Activated CD4-positive, alpha-beta T cell treated with anti-CD3 and anti-CD28 coated beads, Interleukin-2, amount 50 U/mL, for 24 hours (primary cell): ENCODE data around the gene AP1M1.

Source experiments
- DNase-seq, 2 donors: peaks; one replicate each; pipeline ENCODE4 v3.0.0-alpha.2; 2020; ENCODE audit warnings: low read depth in 1 of 2, low spot score in 1 of 2

The AP1M1 gene

GRCh38 chr19:16229322-16229641, 31.6 kb downstream of the AP1M1 start:
- DNase-seq = no peak

DNA sequence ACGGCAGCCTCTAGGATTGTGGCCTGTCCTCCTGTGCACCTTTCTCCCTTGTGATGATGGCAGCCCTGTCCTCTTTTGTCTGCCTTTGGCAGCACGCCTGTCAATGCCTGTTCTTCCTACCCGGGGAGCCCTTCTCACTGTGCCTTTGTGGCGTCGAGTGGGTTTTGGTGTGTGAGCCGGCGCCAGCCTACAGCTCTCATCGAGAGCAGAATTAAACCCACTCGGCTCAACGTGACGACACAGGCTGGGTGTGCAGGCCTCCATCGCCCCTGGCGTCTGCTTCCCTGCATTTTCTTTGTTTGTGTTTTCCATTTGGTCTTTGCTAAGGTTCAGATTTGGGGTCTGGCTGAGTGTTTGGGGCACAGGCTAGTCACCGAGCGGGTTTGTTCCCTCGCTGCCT, 34.4 kb downstream of the AP1M1 start:
- no peak for DNase-seq

DNA sequence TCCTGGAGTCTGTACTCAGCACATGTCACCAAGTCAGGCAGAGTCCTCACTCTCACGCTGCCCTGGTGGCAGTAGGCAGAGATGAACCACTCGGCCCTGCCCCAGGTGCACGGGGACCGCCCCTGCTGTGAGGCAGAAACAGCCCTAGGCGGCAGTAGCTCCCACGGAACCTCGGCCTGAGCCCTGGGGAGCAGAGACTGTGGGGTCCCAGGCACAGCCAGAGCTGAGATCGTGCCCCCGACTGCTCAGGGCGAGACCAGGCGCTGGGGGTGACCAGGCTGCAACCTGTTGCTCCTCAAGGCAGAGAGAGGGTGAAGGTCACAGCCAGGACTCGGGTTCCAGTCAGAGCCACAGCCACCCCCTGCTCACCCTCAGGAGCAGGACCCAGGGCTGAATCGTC, 34.9 kb downstream of the AP1M1 start:
- no peak for DNase-seq

GRCh38 chr19:16233081-16233776, 35.5 kb downstream of the AP1M1 start:
- DNase-seq = no peak

DNA sequence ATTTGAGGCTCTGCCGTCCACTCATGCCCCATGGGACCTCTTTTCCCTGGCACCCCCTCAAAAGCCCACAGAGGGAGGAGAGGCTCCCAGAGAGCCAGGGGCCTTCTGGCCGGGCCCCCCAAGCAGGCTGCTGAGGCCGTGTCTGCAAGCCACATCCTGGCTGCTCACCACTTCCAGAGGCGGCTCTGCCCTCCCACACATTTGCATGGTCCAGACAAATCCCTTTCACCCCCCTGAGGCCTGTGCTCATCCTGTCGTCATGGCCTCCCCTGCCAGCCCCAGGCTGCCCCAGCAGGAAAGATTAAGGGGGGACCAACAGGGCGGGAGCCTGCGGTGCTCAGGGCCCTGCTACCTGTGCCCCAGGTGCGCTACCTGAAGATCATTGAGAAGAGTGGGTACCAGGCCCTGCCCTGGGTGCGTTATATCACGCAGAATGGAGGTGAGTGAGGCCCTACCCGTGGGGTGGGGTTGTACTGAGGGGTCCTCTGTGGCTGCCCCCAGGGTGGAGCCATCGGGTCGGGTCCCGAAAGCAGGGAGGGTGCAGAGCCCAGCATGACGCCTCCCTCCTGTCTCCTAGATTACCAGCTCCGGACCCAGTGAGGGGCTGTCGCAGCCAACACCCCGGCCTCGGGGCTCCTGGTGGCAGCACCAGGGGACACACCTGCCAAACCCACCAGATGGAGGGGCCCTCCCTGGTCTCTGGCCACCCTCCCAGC, 36.3 kb downstream of the AP1M1 start:
- no peak for DNase-seq

GRCh38 chr19:16234552-16235445, 37.1 kb downstream of the AP1M1 start:
- DNase-seq = no peak

GRCh38 chr19:16235811-16236652, 38.3 kb downstream of the AP1M1 start:
- no peak for DNase-seq

- DNase-seq = no peak
These were observed 46.4 kb downstream of the AP1M1 start for GRCh38 chr19:16244091-16244490.

DNA sequence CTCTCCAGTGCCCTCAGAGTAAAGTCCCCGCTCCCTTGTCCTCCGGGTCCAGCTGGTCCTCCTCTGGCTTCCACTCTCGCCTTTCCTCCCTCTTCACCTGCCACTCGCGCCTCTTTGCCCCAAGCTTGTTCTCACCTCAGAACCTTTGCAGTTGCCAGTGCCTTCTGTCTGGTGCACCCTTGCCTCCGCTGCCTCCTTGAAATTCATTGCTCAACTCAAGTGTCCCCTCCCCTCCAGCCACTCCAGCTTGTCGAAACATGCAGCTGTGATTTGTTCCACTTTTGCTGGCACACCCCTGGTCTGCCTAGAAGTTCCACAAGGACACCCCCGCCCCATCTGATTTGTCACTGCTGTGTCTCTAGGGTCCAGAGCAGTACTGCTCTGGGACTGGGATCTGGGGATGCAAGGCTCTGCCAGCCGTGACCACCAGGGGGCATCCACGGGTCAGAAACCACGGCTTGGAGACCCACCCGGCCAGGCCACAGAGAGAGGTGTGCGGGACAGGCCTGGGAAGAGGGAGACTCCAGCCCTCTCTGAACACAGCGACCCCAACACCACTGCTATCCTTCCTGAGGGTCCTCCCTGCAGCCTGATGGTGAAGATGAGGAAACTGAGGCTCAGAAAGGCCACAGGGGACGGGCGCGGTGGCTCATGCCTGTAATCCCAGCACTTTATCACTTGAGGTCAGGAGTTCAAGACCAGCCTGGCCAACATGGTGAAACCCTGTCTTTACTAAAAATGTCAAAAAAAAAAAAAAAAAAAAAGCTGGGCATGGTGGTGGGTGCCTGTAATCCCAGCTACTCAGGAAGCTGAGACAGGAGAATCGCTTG, 49.9 kb downstream of the AP1M1 start:
- peak; percentile 78 to 83 for DNase-seq

GRCh38 chr19:16248380-16249023, 50.8 kb downstream of the AP1M1 start:
- DNase-seq = no peak

DNA sequence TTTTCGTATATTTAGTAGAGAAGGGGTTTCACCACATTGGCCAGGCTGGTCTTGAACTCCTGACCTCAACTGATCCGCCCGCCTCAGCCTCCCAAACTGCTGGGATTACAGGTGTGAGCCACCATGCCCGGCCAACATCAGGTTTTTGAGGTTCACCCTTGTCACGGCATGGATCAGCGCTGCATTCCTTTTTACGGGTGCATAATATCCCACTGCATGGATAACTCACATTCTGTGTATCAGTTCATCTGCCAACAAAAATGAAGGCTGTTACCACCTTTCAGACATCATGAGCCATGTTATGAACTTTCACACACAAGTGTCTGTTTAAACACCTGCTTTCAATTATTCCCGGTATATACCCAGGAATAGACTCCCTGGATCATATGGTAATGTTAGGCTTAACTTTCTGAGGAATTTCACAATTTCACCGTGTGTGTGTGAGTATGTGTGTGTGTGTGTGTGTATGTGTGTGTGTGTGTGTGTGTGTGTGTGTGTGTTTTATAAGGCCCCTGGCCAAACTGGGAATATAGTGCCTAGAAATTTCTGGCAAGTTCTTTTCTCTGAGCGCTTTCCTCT, 52.2 kb downstream of the AP1M1 start:
- DNase-seq = no peak

DNA sequence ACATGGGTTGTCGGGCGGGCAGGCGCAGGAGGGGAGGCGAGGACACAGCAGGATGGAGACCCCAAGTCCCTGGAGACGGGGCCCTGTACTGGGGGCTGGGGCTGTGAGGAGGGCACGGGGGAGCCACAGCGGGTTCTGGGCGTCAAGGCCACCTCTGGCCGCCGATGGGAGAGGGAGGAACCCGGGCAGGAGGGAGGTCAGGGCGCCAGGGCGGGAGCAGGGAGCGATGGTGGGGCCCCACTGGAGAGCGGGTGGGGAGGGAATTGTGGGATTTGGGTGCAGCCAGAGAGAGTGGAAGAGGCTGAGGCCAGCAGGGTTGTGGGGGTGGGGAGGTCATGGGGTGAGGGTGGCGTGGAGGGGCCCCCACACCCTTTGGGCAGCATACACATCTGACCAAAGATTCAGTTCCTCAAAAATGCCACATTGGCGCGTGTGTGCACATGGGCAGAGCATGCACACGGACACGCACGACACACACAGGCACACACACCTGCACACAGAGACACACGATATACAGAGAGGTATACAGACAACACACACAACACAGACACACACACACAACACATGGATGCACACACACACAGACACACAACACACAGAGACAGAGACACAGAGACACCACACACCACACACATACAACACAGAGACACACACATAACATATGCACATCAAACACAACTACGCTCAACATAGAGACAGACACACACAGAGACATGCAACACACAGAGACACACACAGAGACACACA, 54.9 kb downstream of the AP1M1 start:
- no peak for DNase-seq

DNA sequence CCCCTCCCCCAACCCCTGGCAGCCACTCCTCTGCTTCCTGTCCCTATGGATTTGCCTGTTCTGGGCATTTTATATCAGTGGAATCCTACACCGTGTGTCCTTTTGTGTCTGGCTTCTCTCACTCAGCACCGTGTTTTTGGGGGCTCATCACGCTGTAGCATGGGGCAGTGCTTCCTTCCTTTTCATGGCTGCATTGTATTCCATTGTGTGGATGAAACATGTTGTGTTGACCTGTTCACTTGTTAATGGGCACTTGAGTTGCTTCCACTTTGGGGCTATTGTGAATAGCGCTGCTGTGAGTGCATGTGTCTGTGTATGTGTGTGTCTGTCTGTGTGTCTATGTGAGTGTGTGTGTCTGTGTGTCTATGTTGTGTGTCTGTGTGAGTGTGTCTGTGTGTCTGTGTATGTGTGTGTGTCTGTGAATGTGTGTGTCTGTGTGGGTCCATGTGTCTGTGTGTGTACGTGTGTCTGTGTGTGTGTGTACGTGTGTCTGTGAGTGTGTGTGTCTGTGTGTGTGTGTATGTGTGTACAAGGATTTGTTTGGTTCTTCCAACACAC, 57.2 kb downstream of the AP1M1 start:
- DNase-seq = no peak

DNA sequence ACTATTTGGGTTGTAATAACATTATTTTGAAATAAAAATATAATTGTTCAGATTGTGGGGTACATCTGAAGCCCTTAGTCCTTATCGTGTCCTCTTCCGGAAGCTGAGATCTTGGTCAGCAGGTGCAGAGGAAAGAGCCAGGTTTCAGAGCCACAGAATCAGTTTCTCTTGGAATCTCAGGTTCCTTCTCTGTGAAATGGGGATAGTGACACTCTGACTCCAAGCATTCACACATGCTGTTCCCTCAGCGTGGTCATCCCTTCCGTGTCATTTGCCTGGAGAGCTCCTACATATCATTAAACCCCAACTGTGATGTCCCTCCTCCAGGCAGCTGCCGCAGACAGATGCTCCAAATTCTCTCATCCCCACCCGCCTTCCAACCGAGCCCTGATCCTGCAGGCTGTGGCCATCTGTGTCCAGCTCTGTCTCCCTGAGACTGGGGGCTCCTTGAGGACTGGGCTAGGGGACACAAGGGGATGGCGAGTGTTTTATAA, 59.8 kb downstream of the AP1M1 start:
- DNase-seq = no peak

GRCh38 chr19:16258440-16258903, 60.8 kb downstream of the AP1M1 start:
- DNase-seq = no peak

DNA sequence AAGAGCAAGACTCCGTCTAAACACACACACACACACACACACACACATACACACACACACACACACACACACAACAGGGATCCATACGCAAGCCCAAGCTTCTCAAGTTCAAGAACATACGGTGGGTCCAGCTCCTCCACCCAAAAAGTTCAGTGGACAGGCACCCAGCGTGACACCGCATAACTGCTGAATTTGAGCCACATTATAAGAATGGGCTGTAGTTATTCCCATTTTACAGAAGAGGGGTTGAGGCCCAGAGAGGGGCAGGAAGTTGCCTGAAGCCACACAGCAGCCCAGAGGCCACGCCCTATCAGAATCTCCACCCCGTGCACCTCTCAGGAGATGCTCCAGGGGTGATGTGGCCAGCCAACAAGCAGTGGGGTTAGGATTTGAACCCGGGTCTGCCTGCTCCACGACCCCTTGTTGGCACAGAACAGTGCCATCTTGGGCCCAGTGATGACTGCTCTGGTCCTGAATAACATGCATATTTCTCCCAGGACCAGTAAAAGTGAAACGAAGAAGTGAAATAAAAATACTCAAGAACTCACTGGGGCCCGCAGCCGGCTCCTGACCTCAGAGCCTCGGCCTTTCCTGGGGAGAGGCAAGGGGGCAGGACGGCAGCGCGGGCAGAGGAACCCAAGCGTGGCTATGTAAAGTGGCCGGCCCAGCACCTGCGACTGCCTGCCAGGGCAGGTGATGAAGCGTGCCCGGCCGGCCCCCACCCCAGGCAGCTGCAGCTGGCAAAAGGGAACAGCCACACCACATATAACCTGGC, 61.9 kb downstream of the AP1M1 start:
- no peak for DNase-seq

DNA sequence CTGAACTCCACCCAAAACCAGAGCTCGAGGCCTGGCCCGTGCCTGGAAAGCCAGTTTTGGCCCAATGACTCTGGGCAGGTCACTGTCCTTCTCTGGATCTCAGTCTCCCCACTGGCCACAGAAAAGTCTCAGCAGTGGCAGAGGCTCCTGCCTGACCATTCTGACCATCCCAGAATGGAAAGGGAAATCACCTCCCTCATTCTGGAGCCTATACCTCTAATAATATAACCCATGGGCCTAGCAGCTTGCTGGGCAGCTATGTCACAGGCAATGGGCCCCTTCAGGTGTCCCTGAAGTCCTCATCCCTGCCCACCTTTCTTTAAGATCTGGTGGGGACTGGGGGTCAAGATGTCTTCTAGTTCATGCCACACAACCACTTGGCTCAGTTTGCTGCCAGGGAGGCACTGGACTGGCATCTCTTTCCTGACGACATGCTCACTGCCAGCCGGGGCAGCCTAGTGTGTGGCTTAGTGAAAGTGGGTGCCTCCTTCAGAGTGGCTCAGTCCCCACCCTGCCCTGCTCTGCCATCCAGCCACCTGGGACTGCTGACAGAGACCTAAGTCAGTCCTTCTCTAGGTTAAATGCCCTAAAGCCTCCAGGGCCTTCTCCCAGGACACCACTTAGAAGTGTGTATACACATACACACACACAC, 62.6 kb downstream of the AP1M1 start:
- no peak for DNase-seq
